HTR-8/SVneo (cell line): ENCODE results near the gene FAM131C.
"Not testable (repeated sequence)": the region's sequence is repeated elsewhere in the genome, so short reads cannot be mapped to it uniquely, and the experiment has no call there.

ENCODE experiments used
- DNase-seq: peaks from one replicate; pipeline ENCODE4 v3.0.0; 2011; ENCODE audit warnings: low spot score, mixed read lengths; ENCODE audit not compliant: insufficient read length
- FAIRE-seq: peaks from 2 replicates; lab custom pipeline; 2011; peaks lifted over from hg19 to GRCh38; lab: Jason Lieb, UNC

Gene FAM131C

GRCh38 chr1:16043521-16043920 lies 29.9 kb downstream of the FAM131C start, which contains the start of gene CLCNKB:
TSS of gene CLCNKB (plus strand) at chr1:16043782. CDS start at chr1:16044493, 711 bp downstream.
- FAIRE-seq (no peak), DNase-seq (no peak)

GRCh38 chr1:16042654-16043053 lies 30.8 kb downstream of the FAM131C start:
- DNase-seq = not testable (repeated sequence)
- FAIRE-seq = peak; percentile 52

- FAIRE-seq (no peak), DNase-seq (no peak)
Observed at GRCh38 chr1:16042096-16042495, 31.4 kb downstream of the FAM131C start.

- DNase-seq = no peak
- FAIRE-seq = no peak
Observed at GRCh38 chr1:16041200-16041599, 32.3 kb downstream of the FAM131C start.

GRCh38 chr1:16039871-16040270 lies 33.6 kb downstream of the FAM131C start:
- not testable (repeated sequence) for DNase-seq
- FAIRE-seq = peak; percentile 48

- FAIRE-seq = no peak
- DNase-seq = no peak
Observed at GRCh38 chr1:16038620-16038912, 34.9 kb downstream of the FAM131C start.

GRCh38 chr1:16036461-16036860 lies 37.0 kb downstream of the FAM131C start:
- DNase-seq, FAIRE-seq: not testable (repeated sequence)

GRCh38 chr1:16033103-16033632 lies 40.3 kb downstream of the FAM131C start:
- not testable (repeated sequence) for FAIRE-seq, DNase-seq

- FAIRE-seq (peak; percentile 69), DNase-seq (peak; percentile 87)
Observed at GRCh38 chr1:16032388-16033102, 40.9 kb downstream of the FAM131C start.

GRCh38 chr1:16031551-16031950 lies 41.9 kb downstream of the FAM131C start:
- FAIRE-seq = no peak

GRCh38 chr1:16029288-16029687 lies 44.2 kb downstream of the FAM131C start:
- DNase-seq (no peak), FAIRE-seq (no peak)

More at GRCh38 chr1:16031551-16031950, 41.9 kb downstream of the FAM131C start:
- DNase-seq = no peak

- not testable (repeated sequence) for DNase-seq, FAIRE-seq
Observed at GRCh38 chr1:16029003-16029268, 44.5 kb downstream of the FAM131C start.

- no peak for FAIRE-seq
Observed at GRCh38 chr1:16028237-16029002, 45.0 kb downstream of the FAM131C start.

GRCh38 chr1:16026723-16027484 lies 46.5 kb downstream of the FAM131C start:
- DNase-seq (no peak), FAIRE-seq (no peak)

More at GRCh38 chr1:16028237-16029002, 45.0 kb downstream of the FAM131C start:
- no peak for DNase-seq

- FAIRE-seq = not testable (repeated sequence)
Observed at GRCh38 chr1:16026302-16026701, 47.1 kb downstream of the FAM131C start.

GRCh38 chr1:16023050-16023653 lies 50.3 kb downstream of the FAM131C start:
- DNase-seq (no peak), FAIRE-seq (no peak)

More at GRCh38 chr1:16026302-16026701, 47.1 kb downstream of the FAM131C start:
- DNase-seq = not testable (repeated sequence)

GRCh38 chr1:16022393-16022792 lies 51.1 kb downstream of the FAM131C start:
- DNase-seq (no peak), FAIRE-seq (no peak)

- FAIRE-seq = no peak
- DNase-seq = no peak
Observed at GRCh38 chr1:16021681-16022080, 51.8 kb downstream of the FAM131C start, which contains the start of gene CLCNKA. TSS of gene CLCNKA (plus strand) at chr1:16022036. CDS start at chr1:16022620, 584 bp downstream.

- peak; percentile 46 for FAIRE-seq
- DNase-seq = not testable (repeated sequence)
Observed at GRCh38 chr1:16020878-16021277, 52.6 kb downstream of the FAM131C start.

GRCh38 chr1:16020325-16020724 lies 53.1 kb downstream of the FAM131C start:
- FAIRE-seq (no peak), DNase-seq (no peak)
